Measurements from ENCODE around the gene OVCH2.
"Not testable (repeated sequence)": the region's sequence is repeated elsewhere in the genome, so short reads cannot be mapped to it uniquely, and the experiment has no call there.

The OVCH2 gene
- long read RNA-seq, donor 1 = 0 reads
- long read RNA-seq, donor 2, partial matches to known transcripts = 0 of 1 reads
- long read RNA-seq, donor 2, other reads (novel, unspliced or antisense) = 0 of 1 reads
- long read RNA-seq, donor 3 = 0 reads
- long read RNA-seq, donor 4 = 0 reads
- long read RNA-seq, donor 5 = 0 reads
- long read RNA-seq, donor 6 = 0 reads
- long read RNA-seq, donor 7 = 0 reads
- long read RNA-seq, donor 8 = 0 reads

- no peak for DNase-seq
These were observed at the start of gene OVCH2 for GRCh38 chr11:7706377-7706776. Gene OVCH2, minus strand, starts transcription at chr11:7706477. Its CDS starts 83 bp downstream, at chr11:7706394.

- DNase-seq = no peak
These were observed 43.2 kb upstream of the OVCH2 start for GRCh38 chr11:7749456-7749855.

GRCh38 chr11:7734767-7735166, 28.5 kb upstream of the OVCH2 start:
- not testable (repeated sequence) for DNase-seq

- no peak for DNase-seq
These were observed 8.5 kb upstream of the OVCH2 start for GRCh38 chr11:7714786-7715185.

- DNase-seq = no peak
These were observed 2.5 kb downstream of the OVCH2 start for GRCh38 chr11:7703740-7704139.

GRCh38 chr11:7696424-7696823, 9.9 kb downstream of the OVCH2 start:
- no peak for DNase-seq

- DNase-seq = no peak
These were observed 12.0 kb downstream of the OVCH2 start for GRCh38 chr11:7694235-7694634.

GRCh38 chr11:7692426-7692825, 13.9 kb downstream of the OVCH2 start:
- DNase-seq = no peak

GRCh38 chr11:7691759-7692350, 14.4 kb downstream of the OVCH2 start:
- DNase-seq = no peak

GRCh38 chr11:7690648-7691047, 15.6 kb downstream of the OVCH2 start:
- DNase-seq = no peak

GRCh38 chr11:7689239-7689638, 17.0 kb downstream of the OVCH2 start:
- DNase-seq = no peak

GRCh38 chr11:7688238-7688826, 17.9 kb downstream of the OVCH2 start:
- no peak for DNase-seq

GRCh38 chr11:7687386-7687785, 18.9 kb downstream of the OVCH2 start:
- no peak for DNase-seq

- no peak for DNase-seq
These were observed 19.5 kb downstream of the OVCH2 start for GRCh38 chr11:7686761-7687160.

GRCh38 chr11:7683571-7683970, 22.7 kb downstream of the OVCH2 start:
- no peak for DNase-seq

- no peak for DNase-seq
These were observed 28.5 kb downstream of the OVCH2 start for GRCh38 chr11:7677796-7678201.

GRCh38 chr11:7677071-7677470, 29.2 kb downstream of the OVCH2 start:
- no peak for DNase-seq

- no peak for DNase-seq
These were observed 30.6 kb downstream of the OVCH2 start for GRCh38 chr11:7675631-7676030.

- DNase-seq = peak; percentile 90
These were observed 32.4 kb downstream of the OVCH2 start for GRCh38 chr11:7673724-7674434.

- peak; percentile 48 for DNase-seq
These were observed 33.1 kb downstream of the OVCH2 start, which contains the start of gene CYB5R2 for GRCh38 chr11:7672960-7673723. Gene CYB5R2, minus strand, starts transcription at chr11:7673500. Its CDS starts 675 bp downstream, at chr11:7672825.

- no peak for DNase-seq
These were observed 33.9 kb downstream of the OVCH2 start for GRCh38 chr11:7672276-7672959.

All from right kidney (tissue), 9 donors.